ENCODE results near the gene SLCO2A1. TPM values are rescaled to one million over a fixed set of nuclear protein-coding genes. Genes with fewer than 3 reads are reported as not detected.

The SLCO2A1 gene
- total and polyA plus RNA-seq, 2 experiments from 2014 or later: 0.22 to 4.8 TPM

DNA sequence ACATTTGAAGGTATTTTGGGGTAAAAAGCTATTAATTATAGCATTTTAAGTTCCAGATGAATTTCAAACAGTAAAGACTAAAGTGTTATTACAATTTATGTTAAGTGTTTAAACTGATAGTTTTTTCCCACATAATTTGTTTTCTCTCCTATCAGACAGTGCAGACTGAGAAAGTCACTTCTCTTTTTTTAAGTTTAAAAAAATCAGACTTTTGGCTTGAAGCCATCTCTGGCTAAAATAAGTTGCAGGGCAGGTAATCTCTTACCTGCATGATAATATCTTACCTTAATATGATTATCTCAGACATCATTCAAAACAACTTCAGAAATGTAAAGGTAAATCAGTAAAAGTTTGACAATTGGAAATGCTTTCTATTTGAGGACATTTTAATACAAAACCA is 112.6 kb downstream of the SLCO2A1 start:
- H4K20me1 ChIP-seq (ENCODE audit: insufficient read depth): no peaks in the 10 kb centered on the region
- no peak overlapping the region for H3K9ac ChIP-seq
- no peaks in the 10 kb centered on the region for H3K9me3 ChIP-seq (ENCODE audit: low read depth)
- no peak for DNase-seq
- H3K27ac ChIP-seq: no peak overlapping the region
- H3F3A ChIP-seq (ENCODE audit: insufficient read depth): no peaks in the 10 kb centered on the region
- H3K27me3 ChIP-seq (replicated peaks; ENCODE audit: insufficient read depth): peaks cover 13% of the 10 kb centered on the region; the same call in 1 of the 2 replicates
- no peaks in the 10 kb centered on the region for H3K79me2 ChIP-seq (ENCODE audit: insufficient read depth)
- H3K36me3 ChIP-seq (ENCODE audit: low read depth): no peaks in the 10 kb centered on the region
- no peaks in the 10 kb centered on the region; the same call in 1 of the 2 replicates for H3K9me2 ChIP-seq (ENCODE audit: insufficient read depth)
- H3K4me3 ChIP-seq: no peak overlapping the region
- H3K4me2 ChIP-seq (ENCODE audit: unreplicated experiment): no peak overlapping the region
- no peaks in the 10 kb centered on the region for H3K4me1 ChIP-seq (ENCODE audit: insufficient read depth)
- no peak overlapping the region for H2AFZ ChIP-seq
- TF ChIP-seq EZH2 (IDR thresholded peaks at IDR 0.05; ENCODE audit: insufficient read depth, poor library complexity, severe bottlenecking) (no peak), EZH2phosphoT487 (IDR thresholded peaks at IDR 0.05; ENCODE audit: insufficient read depth, low read depth) (no peak)
- in situ Hi-C loops (cut with MboI): no loop called here

DNA sequence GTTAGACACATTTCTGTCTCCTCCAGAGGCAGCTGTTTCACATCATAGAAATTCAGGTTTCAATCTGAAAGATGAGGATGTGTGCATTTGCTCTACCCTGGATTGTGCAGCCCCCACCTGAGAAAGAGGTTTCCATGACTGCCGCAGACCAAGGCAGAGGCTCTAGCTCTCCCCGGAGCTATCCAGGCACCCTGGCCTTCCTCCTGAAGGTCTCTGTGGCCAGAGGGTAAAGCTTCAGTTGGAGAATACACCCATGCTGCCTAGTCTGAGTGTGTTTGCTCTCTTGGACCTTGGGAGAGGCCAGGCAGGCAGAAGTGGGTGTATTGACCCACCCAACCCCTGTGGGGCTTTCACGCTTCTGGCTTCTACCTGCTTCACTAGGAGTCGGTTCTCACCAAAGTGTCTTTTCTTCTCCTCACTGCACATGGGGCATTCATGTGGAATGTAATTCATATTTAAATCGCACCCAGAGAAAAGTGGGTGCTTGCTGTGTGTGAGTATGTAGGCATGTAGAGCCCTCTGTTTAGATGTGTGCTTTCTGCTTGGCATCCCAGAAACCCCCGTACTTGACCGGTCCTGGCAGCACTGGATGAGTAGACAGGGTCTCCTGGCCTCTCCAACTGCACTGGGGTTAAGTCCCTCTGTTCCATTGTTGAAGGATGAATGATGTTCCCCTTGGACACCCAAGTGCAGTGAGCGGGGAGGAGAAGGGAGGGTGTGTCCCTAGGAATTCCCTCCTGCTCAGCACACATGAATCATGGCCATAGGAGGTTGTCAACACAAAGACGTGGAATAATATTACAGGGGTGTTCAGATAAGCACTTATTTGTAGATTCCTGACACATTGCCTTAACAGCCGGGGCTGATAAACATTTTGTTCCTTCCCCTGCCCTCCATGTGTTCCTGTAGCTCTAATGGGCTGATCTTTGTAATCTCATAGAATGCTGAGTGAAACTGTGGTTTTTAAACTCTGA is 113.8 kb downstream of the SLCO2A1 start:
- H3K4me3 ChIP-seq: no peak overlapping the region
- peaks cover 13% of the 10 kb centered on the region for H3K27me3 ChIP-seq (replicated peaks; ENCODE audit: insufficient read depth)
- H3K9me2 ChIP-seq (ENCODE audit: insufficient read depth): no peaks in the 10 kb centered on the region; the same call in 1 of the 2 replicates
- H3K27ac ChIP-seq: no peak overlapping the region
- no peaks in the 10 kb centered on the region for H3K9me3 ChIP-seq (ENCODE audit: low read depth)
- H3K9ac ChIP-seq: no peak overlapping the region
- H3K4me1 ChIP-seq (ENCODE audit: insufficient read depth): no peaks in the 10 kb centered on the region
- no peaks in the 10 kb centered on the region for H3K79me2 ChIP-seq (ENCODE audit: insufficient read depth)
- TF ChIP-seq EZH2 (IDR thresholded peaks at IDR 0.05; ENCODE audit: insufficient read depth, poor library complexity, severe bottlenecking): no peak
- no peak for TF ChIP-seq EZH2phosphoT487 (IDR thresholded peaks at IDR 0.05; ENCODE audit: insufficient read depth, low read depth)
- H3K36me3 ChIP-seq (ENCODE audit: low read depth): no peaks in the 10 kb centered on the region
- no peaks in the 10 kb centered on the region for H4K20me1 ChIP-seq (ENCODE audit: insufficient read depth)
- no peaks in the 10 kb centered on the region for H3F3A ChIP-seq (ENCODE audit: insufficient read depth)
- H3K4me2 ChIP-seq (ENCODE audit: unreplicated experiment): no peak overlapping the region
- DNase-seq: no peak
- 63 to 72% methylated on average over 10 of the region's 10 CpGs for WGBS, 2 experiments (ENCODE audit: low coverage in 1 of 2, low lambda C conversion rate in 2 of 2, missing lambda C conversion rate in 2 of 2)
- in situ Hi-C loops (cut with MboI): no loop called here
- no peak overlapping the region for H2AFZ ChIP-seq

DNA sequence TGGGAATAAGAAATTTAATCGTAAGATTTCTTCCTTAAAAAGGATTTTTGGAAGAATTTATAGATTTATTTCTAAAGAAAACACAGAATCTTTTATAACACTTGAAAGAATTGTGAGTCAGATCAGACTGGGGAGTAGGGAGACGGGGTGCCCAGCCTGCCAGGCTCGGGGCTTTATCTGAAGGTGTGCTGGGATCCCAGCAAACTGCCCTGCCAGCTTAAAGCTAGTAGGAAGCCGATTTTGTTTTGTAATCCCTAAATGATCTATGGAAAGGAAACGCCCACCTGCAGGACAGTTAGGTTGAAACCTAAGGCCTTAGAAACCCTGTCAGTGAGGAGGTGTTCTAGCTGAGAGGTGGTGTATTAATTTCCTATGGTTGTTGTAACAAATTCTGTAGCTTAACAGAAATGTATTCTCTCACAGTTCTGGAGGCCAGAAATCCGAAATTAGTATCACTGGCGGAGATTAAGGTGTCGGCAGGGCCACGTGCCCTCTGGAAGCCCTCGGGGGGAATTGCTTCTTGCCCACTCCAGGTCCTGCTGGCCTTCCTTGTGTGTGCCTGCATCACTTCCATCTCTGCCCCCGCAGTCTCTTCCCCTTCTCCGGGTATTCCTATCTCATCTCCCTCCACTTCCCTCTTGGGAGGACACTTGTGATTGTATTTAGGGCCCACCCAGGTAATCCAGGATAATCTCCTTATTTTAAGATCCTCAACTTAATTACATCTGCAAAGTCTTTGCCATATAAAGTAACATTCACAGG is 114.7 kb downstream of the SLCO2A1 start:
- H2AFZ ChIP-seq: no peak overlapping the region
- no peak overlapping the region for H3K9ac ChIP-seq
- no peaks in the 10 kb centered on the region for H3K36me3 ChIP-seq (ENCODE audit: low read depth)
- 66 to 68% methylated on average over 12 of the region's 12 CpGs for WGBS, 2 experiments (ENCODE audit: low coverage in 1 of 2, low lambda C conversion rate in 2 of 2, missing lambda C conversion rate in 2 of 2)
- H3K4me1 ChIP-seq (ENCODE audit: insufficient read depth): no peaks in the 10 kb centered on the region
- no peaks in the 10 kb centered on the region for H4K20me1 ChIP-seq (ENCODE audit: insufficient read depth)
- no peak overlapping the region for H3K4me3 ChIP-seq
- H3K27ac ChIP-seq: no peak overlapping the region
- no peak for DNase-seq
- no peaks in the 10 kb centered on the region for H3F3A ChIP-seq (ENCODE audit: insufficient read depth)
- TF ChIP-seq EZH2 (IDR thresholded peaks at IDR 0.05; ENCODE audit: insufficient read depth, poor library complexity, severe bottlenecking): no peak
- TF ChIP-seq EZH2phosphoT487 (IDR thresholded peaks at IDR 0.05; ENCODE audit: insufficient read depth, low read depth): no peak
- H3K79me2 ChIP-seq (ENCODE audit: insufficient read depth): no peaks in the 10 kb centered on the region
- H3K9me3 ChIP-seq (ENCODE audit: low read depth): no peaks in the 10 kb centered on the region
- H3K27me3 ChIP-seq (replicated peaks; ENCODE audit: insufficient read depth): peaks cover 13% of the 10 kb centered on the region
- H3K4me2 ChIP-seq (ENCODE audit: unreplicated experiment): no peak overlapping the region
- in situ Hi-C loops (cut with MboI): no loop called here
- no peaks in the 10 kb centered on the region for H3K9me2 ChIP-seq (ENCODE audit: insufficient read depth)

DNA sequence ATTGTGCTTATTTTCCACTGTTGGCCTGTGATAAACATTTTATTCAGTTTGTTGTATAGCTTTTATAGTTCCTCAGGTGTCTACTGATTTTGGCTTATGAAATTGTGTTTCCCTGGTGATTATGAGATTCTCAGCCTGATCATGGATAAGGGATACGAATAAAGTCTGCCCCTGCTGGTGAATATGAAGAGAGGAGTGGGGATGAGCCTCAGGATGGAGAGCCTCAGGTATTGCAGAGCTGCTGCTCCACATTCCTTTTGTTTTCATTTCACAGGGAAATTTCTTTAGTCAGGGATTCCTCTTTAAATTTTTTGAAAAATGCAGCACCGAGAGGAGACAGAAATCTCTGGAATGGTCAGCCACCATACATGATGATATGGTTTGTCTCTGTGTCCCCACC is 119.3 kb downstream of the SLCO2A1 start:
- Histone ChIP-seq H3K9me2 (ENCODE audit: insufficient read depth) (no peaks in the 10 kb centered on the region), H4K20me1 (ENCODE audit: insufficient read depth) (no peaks in the 10 kb centered on the region), H3K27me3 (replicated peaks; ENCODE audit: insufficient read depth) (peaks cover 9% of the 10 kb centered on the region), H3K4me1 (ENCODE audit: insufficient read depth) (no peaks in the 10 kb centered on the region), H3K9me3 (ENCODE audit: low read depth) (no peaks in the 10 kb centered on the region), H3K4me3 (no peak overlapping the region), H2AFZ (no peak overlapping the region), H3K79me2 (ENCODE audit: insufficient read depth) (no peaks in the 10 kb centered on the region), H3K36me3 (ENCODE audit: low read depth) (no peaks in the 10 kb centered on the region), H3F3A (ENCODE audit: insufficient read depth) (no peaks in the 10 kb centered on the region), H3K9ac (no peak overlapping the region), H3K4me2 (ENCODE audit: unreplicated experiment) (no peak overlapping the region), H3K27ac (no peak overlapping the region)
- DNase-seq: no peak
- 41 to 58% methylated on average over 2 of the region's 2 CpGs for WGBS, 2 experiments (ENCODE audit: low coverage in 1 of 2, low lambda C conversion rate in 2 of 2, missing lambda C conversion rate in 2 of 2)
- TF ChIP-seq EZH2phosphoT487 (IDR thresholded peaks at IDR 0.05; ENCODE audit: insufficient read depth, low read depth) (no peak), EZH2 (IDR thresholded peaks at IDR 0.05; ENCODE audit: insufficient read depth, poor library complexity, severe bottlenecking) (no peak)
- in situ Hi-C loops (cut with MboI): no loop called here

Data from GM23248 (cell line).